Aorta (tissue), 5 donors: Measurements from ENCODE around the gene POLD2. TPM values are rescaled to one million over a fixed set of nuclear protein-coding genes. Genes with fewer than 3 reads are reported as not detected.

ENCODE experiments used
- ATAC-seq: fragments of 200-7000 bp; cut with Tn5 transposase; one replicate; pipeline ENCODE4 v1.9.1; 2022; ENCODE audit warnings: moderate library complexity; ENCODE audit not compliant: low FRiP score
- DNase-seq, 2 donors: peaks; one replicate each; pipeline ENCODE4 v3.0.0-alpha.2; 2020
- H3K27ac ChIP-seq, 2 donors: one replicate each; pipeline ENCODE4 v1.5.1; 2013; ENCODE audit warnings: low read length in 2 of 2, mild to moderate bottlenecking in 2 of 2, moderate library complexity in 2 of 2, control low read depth in 1 of 2, inconsistent platforms in 1 of 2, low read depth in 1 of 2
- H3K27me3 ChIP-seq, 2 donors: one replicate each; pipeline ENCODE4 v1.6.1; 2013; ENCODE audit warnings: control low read depth in 1 of 2, low read length in 1 of 2, mild to moderate bottlenecking in 1 of 2, moderate library complexity in 1 of 2; ENCODE audit not compliant: insufficient read depth in 2 of 2, control insufficient read depth in 1 of 2
- H3K36me3 ChIP-seq, 2 donors: one replicate each; pipeline ENCODE4 v1.6.1; 2013; ENCODE audit warnings: control low read depth in 1 of 2, low read length in 1 of 2, mild to moderate bottlenecking in 1 of 2; ENCODE audit not compliant: insufficient read depth in 2 of 2, control insufficient read depth in 1 of 2
- H3K4me1 ChIP-seq, 2 donors: one replicate each; pipeline ENCODE4 v1.6.1; 2013; ENCODE audit warnings: low read length in 2 of 2, control low read depth in 1 of 2, mild to moderate bottlenecking in 1 of 2, moderate library complexity in 1 of 2; ENCODE audit not compliant: insufficient read depth in 2 of 2, control insufficient read depth in 1 of 2
- H3K4me3 ChIP-seq, 2 donors: one replicate each; pipeline ENCODE4 v1.5.1; 2013; ENCODE audit warnings: low read length in 2 of 2, control low read depth in 1 of 2, mild to moderate bottlenecking in 1 of 2
- H3K9me3 ChIP-seq: one replicate; pipeline ENCODE4 v1.6.1; 2013; ENCODE audit warnings: mild to moderate bottlenecking, low read length; ENCODE audit not compliant: control insufficient read depth
- WGBS, 2 donors: extraction: QIAGEN DNeasy Blood & Tissue Kit; methylation state at CpG; one replicate each; pipeline ENCODE4 v1.1.7; 2013; 5-methylcytosine and 5-hydroxymethylcytosine counted together
- intact Hi-C, 2 donors: fragments of 100-400 bp; cut with DNase I; formaldehyde crosslinking; loops; one replicate each; pipeline versions ENCODE4 v1.14.2 to v1.15.0; 2022
- polyA plus RNA-seq, 2 donors: library from polyadenylated mRNA; stranded (reverse); fragments of 200-250 nt; gene quantifications; one replicate each; pipeline ENCODE4 v1.2.3, GENCODE V29; 2013
- total RNA-seq, 2 donors: library from RNA; stranded (reverse); fragmentation: NEBNext Ultra II Directional; extraction: Animal tissue kit (Norgen Biotek cat#: 25700); gene quantifications; one replicate each; pipeline ENCODE4 v1.2.1, GENCODE V29; 2021
- donor health status: healthy with polysubstance abuse.
- donor health status: Bipolar disorder and iron deficiency.
- donor health status: DM: no; HTN: no; CAD: no.
- donor health status: DM: no; HTN: no; CAD: no.
- donor health status: DM: yes; HTN: yes; CAD: no.

The POLD2 gene
- total and polyA plus RNA-seq, 4 donors, result 31.6 to 93.1 (median 51.5) TPM

GRCh38 chr7:44106311-44107065, 16.9 kb downstream of the POLD2 start:
- no peaks in the 10 kb centered on the region for H3K27me3 ChIP-seq
- DNase-seq (peak in 1 of 2 donors; percentile 44), ATAC-seq (no peak)
- intact Hi-C loops, result loop anchor here (2.0 to 5.0 kb wide), 2 partner anchors 28 to 34 kb away; no protein-coding TSS in a partner anchor
- 69 to 70% methylated on average over 10 of the region's 10 CpGs for WGBS, 2 donors
- peak overlapping the region in 1 of 2 donors; percentile 80 for H3K4me3 ChIP-seq
- peaks cover 0 to 11% of the 10 kb centered on the region in 2 donors for H3K36me3 ChIP-seq
- H3K9me3 ChIP-seq, result no peaks in the 10 kb centered on the region
- H3K4me1 ChIP-seq, result peaks cover 0 to 9% of the 10 kb centered on the region in 2 donors
- H3K27ac ChIP-seq, result peak overlapping the region; percentile 69 to 89

- Histone ChIP-seq H3K27ac (peak overlapping the region; percentile 44 to 89), H3K9me3 (no peaks in the 10 kb centered on the region), H3K27me3 (no peaks in the 10 kb centered on the region), H3K36me3 (peaks cover 0 to 9% of the 10 kb centered on the region in 2 donors), H3K4me1 (peaks cover 0 to 9% of the 10 kb centered on the region in 2 donors), H3K4me3 (peak overlapping the region; percentile 4 to 80)
- WGBS, 2 donors, result 11 to 17% methylated on average over 2 of the region's 2 CpGs
- intact Hi-C loops, result loop anchor here (2.0 to 5.0 kb wide), 2 partner anchors 27 to 34 kb away; no protein-coding TSS in a partner anchor
- DNase-seq (no peak), ATAC-seq (no peak)
Observed at GRCh38 chr7:44105832-44106231, 17.5 kb downstream of the POLD2 start.

- DNase-seq, result peak; percentile 76 to 87
- H3K27ac ChIP-seq, result peak overlapping the region; percentile 89 to 97
- peak; percentile 46 for ATAC-seq
- H3K4me3 ChIP-seq, result peak overlapping the region; percentile 47 to 80
- H3K4me1 ChIP-seq, result peaks cover 0 to 9% of the 10 kb centered on the region in 2 donors
- H3K27me3 ChIP-seq, result no peaks in the 10 kb centered on the region
- H3K36me3 ChIP-seq, result peaks cover 0 to 4% of the 10 kb centered on the region in 2 donors
- H3K9me3 ChIP-seq, result no peaks in the 10 kb centered on the region
- intact Hi-C loops, result loop anchor here in 1 of 2 donors (5.0 kb wide), 1 partner anchor 33 kb away; no protein-coding TSS in a partner anchor
- 3 to 7% methylated on average over 20 to 28 of the region's 28 CpGs for WGBS, 2 donors
Observed at GRCh38 chr7:44104860-44105771, 18.2 kb downstream of the POLD2 start.

GRCh38 chr7:44103923-44104859, 19.2 kb downstream of the POLD2 start, which contains the start of gene AEBP1:
TSS of gene AEBP1 (plus strand) at chr7:44104345. CDS start at chr7:44104666, 321 bp downstream.
- intact Hi-C loops, result no loop called here
- WGBS, 2 donors, result 4 to 6% methylated on average over 46 to 87 of the region's 87 CpGs
- peak; percentile 0 for ATAC-seq
- Histone ChIP-seq H3K4me3 (peak within 1 kb of the TSS; percentile 47 to 80), H3K4me1 (peaks cover 0 to 9% of the 10 kb centered on the region in 2 donors), H3K27ac (peak within 1 kb of the TSS; percentile 89 to 97), H3K27me3 (no peaks in the 10 kb centered on the region), H3K9me3 (no peaks in the 10 kb centered on the region), H3K36me3 (peaks cover 0 to 4% of the 10 kb centered on the region in 2 donors)
- peak; percentile 74 to 83 for DNase-seq

- DNase-seq (peak in 1 of 2 donors; percentile 48), ATAC-seq (no peak)
- Histone ChIP-seq H3K36me3 (peaks cover 0 to 2% of the 10 kb centered on the region in 2 donors), H3K4me1 (peaks cover 0 to 9% of the 10 kb centered on the region in 2 donors), H3K4me3 (no peak overlapping the region), H3K9me3 (no peaks in the 10 kb centered on the region), H3K27me3 (no peaks in the 10 kb centered on the region), H3K27ac (peak overlapping the region; percentile 81 to 97)
- intact Hi-C loops, result no loop called here
- whole genome bisulfite sequencing, 2 donors, result 68 to 70% methylated on average over 8 of the region's 8 CpGs
Observed at GRCh38 chr7:44103566-44103922, 19.8 kb downstream of the POLD2 start.

- DNase-seq, result peak in 1 of 2 donors; percentile 42
- whole genome bisulfite sequencing, 2 donors, result 51 to 54% methylated on average over 8 of the region's 8 CpGs
Observed at GRCh38 chr7:44102846-44103565, 20.3 kb downstream of the POLD2 start.

GRCh38 chr7:44101966-44102845, 21.1 kb downstream of the POLD2 start:
- H3K27me3 ChIP-seq, result no peaks in the 10 kb centered on the region
- H3K4me1 ChIP-seq, result peaks cover 0 to 9% of the 10 kb centered on the region in 2 donors
- intact Hi-C loops, result loop anchor here in 1 of 2 donors (1.0 kb wide), 1 partner anchor 14 kb away; no protein-coding TSS in a partner anchor
- peak overlapping the region; percentile 81 to 97 for H3K27ac ChIP-seq
- H3K4me3 ChIP-seq, result no peak overlapping the region
- no peaks in the 10 kb centered on the region for H3K36me3 ChIP-seq
- H3K9me3 ChIP-seq, result no peaks in the 10 kb centered on the region
- peak; percentile 63 for ATAC-seq
- peak; percentile 93 for DNase-seq
- WGBS, 2 donors, result 14 to 23% methylated on average over 14 of the region's 14 CpGs

More at GRCh38 chr7:44102846-44103565, 20.3 kb downstream of the POLD2 start:
- H3K4me3 ChIP-seq, result no peak overlapping the region
- H3K4me1 ChIP-seq, result peaks cover 0 to 9% of the 10 kb centered on the region in 2 donors
- peaks cover 0 to under 1% of the 10 kb centered on the region in 2 donors for H3K36me3 ChIP-seq
- H3K9me3 ChIP-seq, result no peaks in the 10 kb centered on the region
- peak overlapping the region; percentile 81 to 97 for H3K27ac ChIP-seq
- no peak for ATAC-seq
- H3K27me3 ChIP-seq, result no peaks in the 10 kb centered on the region
- intact Hi-C loops, result loop anchor here in 1 of 2 donors (1.0 kb wide), 1 partner anchor 15 kb away; no protein-coding TSS in a partner anchor
